GM13976 (cell line): Measurements from ENCODE around the gene MEGF11.

Experiments
- DNase-seq: peaks from one replicate; pipeline ENCODE4 v3.0.0; 2012; ENCODE audit warnings: low spot score
- CTCF ChIP-seq: IDR thresholded peaks from 2 replicates; pipeline ENCODE4 v1.5.1; 2012; ENCODE audit warnings: borderline replicate concordance, mild to moderate bottlenecking; ENCODE audit not compliant: insufficient read depth; ENCODE audit errors: extremely low read depth, missing control alignments, control extremely low read depth
- in situ Hi-C: fragments of 300-500 bp; cut with MboI; formaldehyde crosslinking; loops from one replicate; pipeline ENCODE4 v1.12.0; 2022; ENCODE audit warnings: low sequenced_read_pairs, mixed read lengths, inconsistent platforms; ENCODE audit not compliant: unreplicated experiment

The MEGF11 gene

GRCh38 chr15:66196602-66197001 is 56.9 kb downstream of the MEGF11 start:
- in situ Hi-C loops, result loop anchor here (25.0 kb wide), 1 partner anchor 559 kb away; no protein-coding TSS in a partner anchor
- no peak for TF ChIP-seq CTCF
- no peak for DNase-seq

- in situ Hi-C loops, result loop anchor here (25.0 kb wide), 1 partner anchor 558 kb away; no protein-coding TSS in a partner anchor
Measured at GRCh38 chr15:66195621-66196230, 57.8 kb downstream of the MEGF11 start.

GRCh38 chr15:66193066-66193465 is 60.5 kb downstream of the MEGF11 start:
- DNase-seq, result no peak
- TF ChIP-seq CTCF, result no peak
- in situ Hi-C loops, result loop anchor here (25.0 kb wide), 1 partner anchor 556 kb away; no protein-coding TSS in a partner anchor

More at GRCh38 chr15:66195621-66196230, 57.8 kb downstream of the MEGF11 start:
- TF ChIP-seq CTCF, result no peak
- DNase-seq, result no peak

GRCh38 chr15:66190746-66191145 is 62.8 kb downstream of the MEGF11 start:
- DNase-seq, result no peak
- in situ Hi-C loops, result loop anchor here (25.0 kb wide), 1 partner anchor 553 kb away; no protein-coding TSS in a partner anchor
- TF ChIP-seq CTCF, result no peak

GRCh38 chr15:66189291-66189690 is 64.3 kb downstream of the MEGF11 start:
- DNase-seq, result no peak
- in situ Hi-C loops, result loop anchor here (25.0 kb wide), 1 partner anchor 552 kb away; no protein-coding TSS in a partner anchor
- no peak for TF ChIP-seq CTCF

GRCh38 chr15:66188464-66188863 is 65.1 kb downstream of the MEGF11 start:
- in situ Hi-C loops, result loop anchor here (25.0 kb wide), 1 partner anchor 551 kb away; no protein-coding TSS in a partner anchor
- no peak for TF ChIP-seq CTCF
- no peak for DNase-seq

- TF ChIP-seq CTCF, result no peak
- in situ Hi-C loops, result loop anchor here (25.0 kb wide), 1 partner anchor 550 kb away; no protein-coding TSS in a partner anchor
- no peak for DNase-seq
Measured at GRCh38 chr15:66187271-66187670, 66.3 kb downstream of the MEGF11 start.
